Daoy (cell line): ENCODE measurements around the gene SPCS1. TPM values are rescaled to one million over a fixed set of nuclear protein-coding genes. Genes with fewer than 3 reads are reported as not detected.
A peak's percentile ranks its signal among the peaks of the same experiment; 100 is the strongest.

Source experiments
- DNase-seq: peaks from one replicate; pipeline ENCODE4 v3.0.0-alpha.2; 2015; ENCODE audit warnings: low read depth
- total RNA-seq: library from RNA; depleted of rRNA; stranded (reverse); fragments of >200 nt; shearing (Covaris generic); gene quantifications from 2 replicates; pipeline ENCODE4 v1.2.3, GENCODE V29; 2014; rRNA removed

SPCS1 gene
- total RNA-seq, 1 experiment from 2014 or later = 120 TPM

- DNase-seq = no peak
Measured at GRCh38 chr3:52730681-52731080, 24.8 kb downstream of the SPCS1 start.

- no peak for DNase-seq
Measured at GRCh38 chr3:52731590-52731989, 25.7 kb downstream of the SPCS1 start.

GRCh38 chr3:52733256-52733891 is 27.5 kb downstream of the SPCS1 start:
- DNase-seq = no peak

- DNase-seq = no peak
Measured at GRCh38 chr3:52739730-52740129, 33.8 kb downstream of the SPCS1 start.

- peak; percentile 3 for DNase-seq
Measured at GRCh38 chr3:52742418-52743041, 36.6 kb downstream of the SPCS1 start.

- no peak for DNase-seq
Measured at GRCh38 chr3:52743152-52743551, 37.2 kb downstream of the SPCS1 start.

GRCh38 chr3:52743721-52744120 is 37.8 kb downstream of the SPCS1 start:
- no peak for DNase-seq

- DNase-seq = no peak
Measured at GRCh38 chr3:52752045-52752660, 46.2 kb downstream of the SPCS1 start.

GRCh38 chr3:52754373-52754772 is 48.5 kb downstream of the SPCS1 start:
- DNase-seq = no peak

- DNase-seq = no peak
Measured at GRCh38 chr3:52756141-52756540, 50.2 kb downstream of the SPCS1 start.

Other genes with a start within 250 kb of the SPCS1 start
- gene STAB1, start 210.8 kb upstream of the SPCS1 start, total RNA-seq = not detected in 2 replicates
- 68.6 and 73.1 TPM in 2 replicates for gene NT5DC2, start 172.2 kb upstream of the SPCS1 start, total RNA-seq
- gene UQCC5, start 169.5 kb upstream of the SPCS1 start, total RNA-seq = 3.8 and 13.9 TPM in 2 replicates
- 34.1 and 36.7 TPM in 2 replicates for gene PBRM1, start 20.2 kb upstream of the SPCS1 start, total RNA-seq
- gene GNL3, start 20.1 kb upstream of the SPCS1 start, total RNA-seq = 203 and 268 TPM in 2 replicates
- 37.7 and 62.4 TPM in 2 replicates for gene GLT8D1, start 315 bp upstream of the SPCS1 start, total RNA-seq
- 17.1 and 22.9 TPM in 2 replicates for gene NEK4, start 64.8 kb downstream of the SPCS1 start, total RNA-seq
- not detected in 2 replicates for gene ITIH1, start 71.5 kb downstream of the SPCS1 start, total RNA-seq
- not detected in 2 replicates for gene ITIH3, start 88.7 kb downstream of the SPCS1 start, total RNA-seq
- gene ITIH4, start 124.6 kb downstream of the SPCS1 start, total RNA-seq = 0.09 and 0.40 TPM in 2 replicates
- gene MUSTN1, start 128.9 kb downstream of the SPCS1 start, total RNA-seq = not detected in 2 replicates
- 6.3 and 16.9 TPM in 2 replicates for gene STIMATE, start 191.4 kb downstream of the SPCS1 start, total RNA-seq